OCI-LY3 (cell line): ENCODE results near the gene MCTP2.

Experiments
- EZH2phosphoT487 ChIP-seq: fragments of 200-600 bp; shearing (Covaris generic); IDR thresholded peaks from 2 replicates; pipeline ENCODE4 v1.6.1; 2018; ENCODE audit warnings: antibody characterized with exemption, mixed run types, low read depth
- TF ChIP-seq, protein P1 (sequence below): fragments of 200-600, 300-600 bp; sonication (generic); IDR thresholded peaks from 2 replicates; pipeline ENCODE4 v1.5.1; 2014; ENCODE audit warnings: antibody characterized with exemption, low read length, low read depth

- TF ChIP-seq, protein P1, sequence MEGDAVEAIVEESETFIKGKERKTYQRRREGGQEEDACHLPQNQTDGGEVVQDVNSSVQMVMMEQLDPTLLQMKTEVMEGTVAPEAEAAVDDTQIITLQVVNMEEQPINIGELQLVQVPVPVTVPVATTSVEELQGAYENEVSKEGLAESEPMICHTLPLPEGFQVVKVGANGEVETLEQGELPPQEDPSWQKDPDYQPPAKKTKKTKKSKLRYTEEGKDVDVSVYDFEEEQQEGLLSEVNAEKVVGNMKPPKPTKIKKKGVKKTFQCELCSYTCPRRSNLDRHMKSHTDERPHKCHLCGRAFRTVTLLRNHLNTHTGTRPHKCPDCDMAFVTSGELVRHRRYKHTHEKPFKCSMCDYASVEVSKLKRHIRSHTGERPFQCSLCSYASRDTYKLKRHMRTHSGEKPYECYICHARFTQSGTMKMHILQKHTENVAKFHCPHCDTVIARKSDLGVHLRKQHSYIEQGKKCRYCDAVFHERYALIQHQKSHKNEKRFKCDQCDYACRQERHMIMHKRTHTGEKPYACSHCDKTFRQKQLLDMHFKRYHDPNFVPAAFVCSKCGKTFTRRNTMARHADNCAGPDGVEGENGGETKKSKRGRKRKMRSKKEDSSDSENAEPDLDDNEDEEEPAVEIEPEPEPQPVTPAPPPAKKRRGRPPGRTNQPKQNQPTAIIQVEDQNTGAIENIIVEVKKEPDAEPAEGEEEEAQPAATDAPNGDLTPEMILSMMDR = no peak
- TF ChIP-seq EZH2phosphoT487 = no peak
Observed at GRCh38 chr15:94467034-94467433, 235.7 kb downstream of the MCTP2 start.
